H1 (cell line): ENCODE measurements around the gene EGFLAM. TPM values are rescaled to one million over a fixed set of nuclear protein-coding genes. Genes with fewer than 3 reads are reported as not detected.

Experiments
- CHD1 ChIP-seq: IDR thresholded peaks from 2 replicates; pipeline ENCODE4 v1.6.1; 2012; ENCODE audit warnings: low read depth, low read length, improper control_type of control experiment
- HDAC6 ChIP-seq: IDR thresholded peaks from one replicate; pipeline ENCODE4 v1.7.1; 2012; ENCODE audit warnings: low read depth, mild to moderate bottlenecking, inconsistent platforms, low read length, moderate library complexity
- SP2 ChIP-seq: IDR thresholded peaks from 2 replicates; pipeline ENCODE4 v1.6.1; 2012; ENCODE audit warnings: mild to moderate bottlenecking, low read length, inconsistent platforms
- polyA plus RNA-seq, 7 experiments: library from polyadenylated mRNA; depleted of rRNA in 3 of 7; stranded (reverse) in 5 of 7; unstranded in 2 of 7; fragments of >200 nt in 5 of 7; fragments of 200-250 nt in 2 of 7; gene quantifications; 1 replicate in 5 of 7; 2 replicates in 1 of 7; 4 replicates in 1 of 7; pipeline versions ENCODE4 v1.2.1 to v1.2.3, GENCODE V29; 2011 to 2013; ENCODE audit warnings: missing spikeins in 2 of 7, mixed read lengths in 2 of 7
- total RNA-seq: library from RNA; stranded (reverse); fragmentation: NEBNext Ultra II Directional; extraction: Animal tissue kit (Norgen Biotek cat#: 25700); gene quantifications from 2 replicates; pipeline ENCODE4 v1.2.1, GENCODE V29; 2021

The EGFLAM gene
- total and polyA plus RNA-seq, 2 of the 8 experiments (the other 6 are each of a cell fraction or from before 2014, with no cell fraction given), result 0.20 to 0.24 TPM

DNA sequence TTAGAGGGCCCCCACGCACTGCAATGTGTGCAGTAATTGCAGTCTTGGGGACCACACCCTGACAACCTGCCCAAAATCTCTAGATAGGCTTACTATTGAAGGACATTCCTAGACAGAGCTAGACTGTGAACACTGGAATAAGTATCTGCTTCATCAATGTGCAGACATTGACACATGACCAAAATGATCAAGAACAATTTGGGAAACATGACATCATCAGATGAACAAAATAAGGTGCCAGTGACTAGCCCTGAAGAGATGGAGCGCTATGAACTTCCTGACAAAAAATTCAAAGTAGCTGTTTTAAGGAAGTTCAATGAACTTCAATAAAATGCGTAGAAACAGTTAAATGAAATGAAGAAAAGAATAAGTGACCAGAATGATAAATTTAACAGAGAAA, 15.3 kb downstream of the EGFLAM start (continued):
- TF ChIP-seq SP2 (no peak), HDAC6 (no peak), CHD1 (no peak)
